T-cell (primary cell): ENCODE measurements around the gene XCL1. TPM values are rescaled to one million over a fixed set of nuclear protein-coding genes. Genes with fewer than 3 reads are reported as not detected.
"Not testable (repeated sequence)": the region's sequence is repeated elsewhere in the genome, so short reads cannot be mapped to it uniquely, and the experiment has no call there.

Source experiments
- ATAC-seq, 4 experiments: fragments of 200-7000 bp in 3 of 4; fragments of 150-1000 bp in 1 of 4; cut with Tn5 transposase; replicated peaks in 1 of 4; 1 replicate in 3 of 4; 2 replicates in 1 of 4; pipeline ENCODE4 v1.10.0; 2021; ENCODE audit warnings: moderate library complexity in 3 of 4, mild to moderate bottlenecking in 2 of 4, moderate number of reproducible peaks in 1 of 4
- CTCF ChIA-PET, 2 donors: fragments of 300-600 bp; sonication (Branson Sonifier 250); formaldehyde crosslinking; loops; one replicate each; lab custom pipeline; 2022; ENCODE audit warnings: antibody characterized with exemption in 2 of 2; lab: Charles Lee
- POLR2A ChIA-PET, 2 donors: fragments of 300-600 bp; sonication (Branson Sonifier 250); formaldehyde crosslinking; loops; one replicate each; lab custom pipeline; 2022; ENCODE audit warnings: antibody characterized with exemption in 2 of 2; lab: Charles Lee
- DNase-seq, 35 experiments: peaks; one replicate each; pipeline versions ENCODE4 v3.0.0 to v3.0.0-alpha.2; 2013 to 2023
- H3K27ac ChIP-seq: one replicate; pipeline ENCODE4 v1.5.1; 2013; ENCODE audit warnings: low read length
- H3K27me3 ChIP-seq, 2 experiments: replicated peaks in 1 of 2; 1 replicate in 1 of 2; 2 replicates in 1 of 2; pipeline versions ENCODE4 v1.6.1 to v1.7.0; 2013; ENCODE audit warnings: low read length in 1 of 2, mixed read lengths in 1 of 2; ENCODE audit not compliant: control insufficient read depth in 2 of 2, insufficient read depth in 2 of 2; ENCODE audit errors: extremely low read depth in 1 of 2
- H3K36me3 ChIP-seq, 2 donors: 1 replicate in 1 of 2; 2 replicates in 1 of 2; pipeline versions ENCODE4 v1.6.1 to v1.7.0; 2013; ENCODE audit warnings: low read length in 1 of 2; ENCODE audit not compliant: control insufficient read depth in 2 of 2, insufficient read depth in 1 of 2; ENCODE audit errors: extremely low read depth in 1 of 2
- H3K4me1 ChIP-seq, 2 experiments: 1 replicate in 1 of 2; 2 replicates in 1 of 2; pipeline versions ENCODE4 v1.6.1 to v1.7.0; 2013; ENCODE audit warnings: low read length in 2 of 2, mixed read lengths in 1 of 2; ENCODE audit not compliant: insufficient read depth in 2 of 2, control insufficient read depth in 1 of 2; ENCODE audit errors: extremely low read depth in 1 of 2
- H3K4me3 ChIP-seq, 2 donors: 1 replicate in 1 of 2; 2 replicates in 1 of 2; pipeline versions ENCODE4 v1.5.1 to v1.7.0; 2013; ENCODE audit warnings: mild to moderate bottlenecking in 2 of 2, low read length in 1 of 2, moderate library complexity in 1 of 2; ENCODE audit not compliant: control insufficient read depth in 1 of 2; ENCODE audit errors: extremely low read depth in 1 of 2
- H3K9me3 ChIP-seq: 2 replicates; pipeline ENCODE4 v1.7.0; 2013
- H3K27ac Mint-ChIP-seq, 2 donors: one replicate each; pipeline ENCODE4 v1.8.0; 2020 to 2021; ENCODE audit warnings: mild to moderate bottlenecking in 2 of 2, mixed read lengths in 2 of 2
- H3K27me3 Mint-ChIP-seq, 2 donors: one replicate each; pipeline ENCODE4 v1.8.0; 2021 to 2022; ENCODE audit warnings: mixed read lengths in 2 of 2
- H3K36me3 Mint-ChIP-seq: one replicate; pipeline ENCODE4 v1.8.0; 2021; ENCODE audit warnings: mixed read lengths
- H3K4me1 Mint-ChIP-seq, 3 donors: one replicate each; pipeline ENCODE4 v1.8.0; 2020 to 2022; ENCODE audit warnings: mixed read lengths in 3 of 3, mild to moderate bottlenecking in 1 of 3
- H3K4me3 Mint-ChIP-seq, 3 donors: one replicate each; pipeline ENCODE4 v1.8.0; 2020 to 2022; ENCODE audit warnings: mild to moderate bottlenecking in 3 of 3, mixed read lengths in 3 of 3, moderate library complexity in 3 of 3
- H3K9me3 Mint-ChIP-seq, 3 donors: one replicate each; pipeline ENCODE4 v1.8.0; 2020 to 2022; ENCODE audit warnings: mixed read lengths in 3 of 3
- WGBS: methylation state at CpG from one replicate; pipeline ENCODE4 v1.1.5; 2013; ENCODE audit warnings: missing lambda C conversion rate; ENCODE audit not compliant: insufficient coverage; 5-methylcytosine and 5-hydroxymethylcytosine counted together
- total RNA-seq, 35 experiments: library from RNA in 6 of 35; stranded (reverse) in 6 of 35; fragments of 120-200 nt in 1 of 35; gene quantifications; one replicate each; pipeline versions ENCODE4 v1.2.1 to v1.2.4 and lab custom pipeline; 2013 to 2026

XCL1 gene
- total RNA-seq, 5 donors from 2014 or later (not counting 1 experiment from before 2014, with no cell fraction given): 0.45 to 5.0 (median 3.5) TPM

GRCh38 chr1:168595403-168595802 is 19.0 kb downstream of the XCL1 start:
- H3K27me3 ChIP-seq, H3K36me3 Mint-ChIP-seq, H3K36me3 ChIP-seq, H3K4me3 Mint-ChIP-seq, POLR2A ChIA-PET, H3K27ac Mint-ChIP-seq, H3K9me3 Mint-ChIP-seq, H3K4me3 ChIP-seq, H3K4me1 Mint-ChIP-seq, H3K4me1 ChIP-seq, ATAC-seq, H3K27ac ChIP-seq, H3K27me3 Mint-ChIP-seq, H3K9me3 ChIP-seq, CTCF ChIA-PET, DNase-seq: not testable (repeated sequence)

DNA sequence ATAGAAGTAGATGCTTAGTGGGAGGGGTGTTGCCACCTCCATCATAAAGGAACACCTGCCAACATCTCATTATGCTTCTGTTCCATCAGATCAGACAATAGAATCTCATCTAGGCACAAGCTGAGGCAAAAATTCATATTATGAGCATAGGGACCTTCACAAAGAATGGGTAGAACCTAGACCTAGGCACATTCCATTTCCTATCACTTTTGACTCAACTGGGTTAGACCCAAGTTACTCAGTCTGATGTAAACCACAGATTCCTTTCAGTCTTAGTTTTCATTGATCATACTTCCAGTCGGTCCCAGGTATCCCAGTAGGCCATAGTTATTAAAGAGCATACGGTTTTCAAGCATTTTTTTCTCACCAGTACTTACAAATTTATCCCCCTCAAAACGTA is 21.7 kb downstream of the XCL1 start:
- whole genome bisulfite sequencing: no CpG with 5 or more reads among the region's 3 CpGs
- H3K36me3 ChIP-seq: no peaks in the 10 kb centered on the region
- no peak overlapping the region for H3K4me3 ChIP-seq
- Mint-ChIP-seq H3K9me3 (no peaks in the 10 kb centered on the region), H3K4me1 (no peaks in the 10 kb centered on the region), H3K27me3 (peaks cover 3 to 8% of the 10 kb centered on the region in 2 donors), H3K27ac (no peak overlapping the region), H3K4me3 (no peak overlapping the region), H3K36me3 (no peaks in the 10 kb centered on the region)
- H3K9me3 ChIP-seq: no peaks in the 10 kb centered on the region
- H3K27me3 ChIP-seq: no peaks in the 10 kb centered on the region
- ATAC-seq: no peak
- DNase-seq: no peak
- no peak overlapping the region for H3K27ac ChIP-seq
- H3K4me1 ChIP-seq: no peaks in the 10 kb centered on the region
- ChIA-PET CTCF (no interaction called here), POLR2A (no interaction called here)

- Mint-ChIP-seq H3K27ac (no peak overlapping the region), H3K9me3 (no peaks in the 10 kb centered on the region), H3K36me3 (no peaks in the 10 kb centered on the region), H3K4me1 (no peaks in the 10 kb centered on the region), H3K27me3 (peaks cover 3 to 8% of the 10 kb centered on the region in 2 donors), H3K4me3 (no peak overlapping the region)
- Histone ChIP-seq H3K9me3 (no peaks in the 10 kb centered on the region), H3K27me3 (no peaks in the 10 kb centered on the region), H3K4me1 (no peaks in the 10 kb centered on the region), H3K4me3 (no peak overlapping the region), H3K27ac (no peak overlapping the region), H3K36me3 (no peaks in the 10 kb centered on the region)
- DNase-seq (no peak), ATAC-seq (no peak)
- WGBS: no CpG with 5 or more reads among the region's 1 CpG
- CTCF ChIA-PET: no interaction called here
- POLR2A ChIA-PET: no interaction called here
These were observed 22.5 kb downstream of the XCL1 start for GRCh38 chr1:168598892-168599291.

- CTCF ChIA-PET: interaction anchor here in 1 of 2 donors (1.0 kb wide), 1 partner anchor 749 kb away, joined by 7 read pairs; no protein-coding TSS in a partner anchor
These were observed 23.2 kb downstream of the XCL1 start for GRCh38 chr1:168599641-168600040.

DNA sequence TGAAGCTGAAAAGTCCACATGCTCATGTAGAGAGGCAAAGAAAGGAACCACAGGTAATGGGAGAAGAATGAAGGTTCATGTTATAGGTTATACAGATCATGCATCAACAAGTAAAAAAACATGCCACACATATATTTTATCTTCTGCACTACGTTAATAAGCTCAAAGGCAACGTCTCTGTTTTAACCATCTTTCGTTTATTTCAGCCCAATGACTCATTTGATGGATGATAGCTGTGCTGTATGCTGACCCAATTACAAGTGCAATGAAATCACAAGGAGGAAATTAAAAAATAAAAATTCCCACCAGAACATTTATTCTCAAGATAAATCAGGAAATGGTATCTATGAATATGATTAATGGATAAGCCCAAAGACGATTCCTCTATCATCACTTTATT is 24.6 kb downstream of the XCL1 start:
- H3K36me3 Mint-ChIP-seq: no peaks in the 10 kb centered on the region
- H3K9me3 Mint-ChIP-seq: no peaks in the 10 kb centered on the region
- Histone ChIP-seq H3K9me3 (no peaks in the 10 kb centered on the region), H3K27me3 (no peaks in the 10 kb centered on the region), H3K4me1 (no peaks in the 10 kb centered on the region), H3K36me3 (no peaks in the 10 kb centered on the region), H3K27ac (no peak overlapping the region), H3K4me3 (no peak overlapping the region)
- CTCF ChIA-PET: interaction anchor here (0.8 to 1.4 kb wide), 4 partner anchors 748 to 945 kb away, joined by 3 to 8 read pairs (median 3); no protein-coding TSS in a partner anchor
- WGBS: no CpG with 5 or more reads among the region's 4 CpGs
- H3K4me1 Mint-ChIP-seq: no peaks in the 10 kb centered on the region
- H3K27ac Mint-ChIP-seq: no peak overlapping the region
- no peak overlapping the region for H3K4me3 Mint-ChIP-seq
- ATAC-seq (no peak), DNase-seq (no peak)
- POLR2A ChIA-PET: interaction anchor here in 1 of 2 donors (1.0 kb wide), 1 partner anchor 820 kb away, joined by 3 read pairs; no protein-coding TSS in a partner anchor
- peaks cover 3 to 8% of the 10 kb centered on the region in 2 donors for H3K27me3 Mint-ChIP-seq

More at GRCh38 chr1:168599641-168600040, 23.2 kb downstream of the XCL1 start:
- POLR2A ChIA-PET: no interaction called here
- Histone ChIP-seq H3K36me3 (no peaks in the 10 kb centered on the region), H3K4me1 (no peaks in the 10 kb centered on the region), H3K27me3 (no peaks in the 10 kb centered on the region), H3K9me3 (no peaks in the 10 kb centered on the region), H3K4me3 (no peak overlapping the region), H3K27ac (no peak overlapping the region)
- DNase-seq (no peak), ATAC-seq (no peak)
- H3K36me3 Mint-ChIP-seq: no peaks in the 10 kb centered on the region
- H3K4me3 Mint-ChIP-seq: no peak overlapping the region
- H3K27ac Mint-ChIP-seq: no peak overlapping the region
- H3K27me3 Mint-ChIP-seq: peaks cover 3 to 8% of the 10 kb centered on the region in 2 donors
- H3K4me1 Mint-ChIP-seq: no peaks in the 10 kb centered on the region
- H3K9me3 Mint-ChIP-seq: no peaks in the 10 kb centered on the region
- no CpG with 5 or more reads among the region's 2 CpGs for WGBS

DNA sequence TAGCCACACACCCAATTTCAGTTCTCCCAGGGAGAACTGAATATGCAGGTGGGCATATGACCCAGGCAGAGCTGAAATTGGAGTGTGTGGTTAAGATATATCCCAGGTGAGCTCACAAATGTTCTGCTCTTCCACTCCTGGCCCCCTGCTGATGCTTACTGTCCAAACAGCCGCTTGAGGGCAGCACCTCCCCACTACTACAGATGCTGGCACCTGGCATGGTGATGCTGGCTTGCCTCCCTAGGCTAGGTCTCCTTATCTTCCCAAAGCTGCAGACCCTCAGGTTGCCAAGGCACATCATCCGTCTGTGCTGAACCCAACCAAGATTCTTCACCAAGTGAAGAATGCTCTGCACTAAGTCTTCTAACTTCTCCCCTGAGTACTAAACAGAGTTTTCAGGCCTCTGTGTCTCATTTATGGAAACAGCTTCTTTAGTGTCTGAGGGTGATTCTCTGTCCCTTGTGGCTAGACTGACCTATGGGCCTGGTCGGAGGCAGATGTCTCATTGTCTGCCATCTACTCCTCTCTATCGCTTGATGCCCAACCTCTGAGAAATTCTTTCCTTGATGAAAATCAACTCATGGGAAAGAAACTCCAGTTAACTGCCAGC is 27.2 kb downstream of the XCL1 start:
- no peaks in the 10 kb centered on the region for H3K27me3 ChIP-seq
- WGBS: 13% methylated on average over 2 of the region's 4 CpGs
- no peaks in the 10 kb centered on the region for H3K36me3 Mint-ChIP-seq
- no peaks in the 10 kb centered on the region for H3K9me3 ChIP-seq
- no peak overlapping the region for H3K27ac Mint-ChIP-seq
- H3K4me1 ChIP-seq: no peaks in the 10 kb centered on the region
- peak; percentile 66 to 87 (median 77) for ATAC-seq
- CTCF ChIA-PET: interaction anchor here (0.5 to 6.0 kb wide), 33 partner anchors 10 to 1206 kb away, joined by 3 to 88 read pairs (median 3); partner anchors contain the start of genes BLZF1 (in 1 of the 2), CCDC181 (in 1 of the 2) and NME7 (in 1 of the 2)
- H3K27ac ChIP-seq: no peak overlapping the region
- DNase-seq: peak; percentile 27 to 79 (median 62)
- no peak overlapping the region for H3K4me3 ChIP-seq
- H3K9me3 Mint-ChIP-seq: no peaks in the 10 kb centered on the region
- POLR2A ChIA-PET: interaction anchor here in 1 of 2 donors (0.5 kb wide), 1 partner anchor 890 kb away, joined by 8 read pairs; no protein-coding TSS in a partner anchor
- H3K4me1 Mint-ChIP-seq: no peaks in the 10 kb centered on the region
- no peaks in the 10 kb centered on the region for H3K36me3 ChIP-seq
- peaks cover 1 to 4% of the 10 kb centered on the region in 2 donors for H3K27me3 Mint-ChIP-seq
- H3K4me3 Mint-ChIP-seq: no peak overlapping the region
